ENCODE results near the gene STT3A. TPM values are rescaled to one million over a fixed set of nuclear protein-coding genes. Genes with fewer than 3 reads are reported as not detected.

STT3A gene
- polyA plus RNA-seq, 1 donor from 2014 or later = 54.3 TPM

GRCh38 chr11:125553357-125553756 lies 39.3 kb upstream of the STT3A start:
- H3K9ac ChIP-seq (ENCODE audit: low read length) = no peak overlapping the region
- no peaks in the 10 kb centered on the region for H3F3A ChIP-seq (ENCODE audit: insufficient read depth, low read length, poor library complexity, severe bottlenecking)
- no peak overlapping the region for H3K4me2 ChIP-seq (ENCODE audit: low read length)
- no peaks in the 10 kb centered on the region for H3K27me3 ChIP-seq (ENCODE audit: insufficient read depth, low read depth, low read length)
- no peaks in the 10 kb centered on the region for H3K79me2 ChIP-seq (replicated peaks; ENCODE audit: insufficient read depth, low read length)
- TF ChIP-seq REST (IDR thresholded peaks at IDR 0.05; ENCODE audit: borderline replicate concordance) = no peak
- no peak for TF ChIP-seq MXI1 (conservative IDR thresholded peaks at IDR 0.05; ENCODE audit: poor library complexity, severe bottlenecking)
- no peak for TF ChIP-seq RAD21 (conservative IDR thresholded peaks at IDR 0.05)
- TF ChIP-seq EZH2 (IDR thresholded peaks at IDR 0.05; ENCODE audit: borderline replicate concordance, insufficient read depth, low read length, poor library complexity, severe bottlenecking) = no peak
- no peak for TF ChIP-seq EP300 (conservative IDR thresholded peaks at IDR 0.05; ENCODE audit: poor library complexity, severe bottlenecking)
- TF ChIP-seq TAF1 (IDR thresholded peaks at IDR 0.05; ENCODE audit: low read depth) = no peak
- no peak for TF ChIP-seq SMC3 (conservative IDR thresholded peaks at IDR 0.05; ENCODE audit: poor library complexity)
- TF ChIP-seq POLR2AphosphoS5 (IDR thresholded peaks at IDR 0.05) = no peak
- TF ChIP-seq CTCF (IDR thresholded peaks at IDR 0.05; ENCODE audit: poor library complexity, severe bottlenecking) = no peak
- peaks cover 4% of the 10 kb centered on the region for H3K9me3 ChIP-seq (ENCODE audit: low read length)
- H2AFZ ChIP-seq (ENCODE audit: low read depth, low read length) = no peak overlapping the region
- H3K36me3 ChIP-seq (ENCODE audit: insufficient read depth, low read length) = no peaks in the 10 kb centered on the region
- no peaks in the 10 kb centered on the region for H3K9me2 ChIP-seq (ENCODE audit: insufficient read depth, low read length)
- H4K20me1 ChIP-seq (ENCODE audit: insufficient read depth) = no peaks in the 10 kb centered on the region
- no peak overlapping the region for H3K4me3 ChIP-seq (ENCODE audit: low read length)
- H3K27ac ChIP-seq (ENCODE audit: low read length) = no peak overlapping the region

GRCh38 chr11:125554038-125554437 lies 38.6 kb upstream of the STT3A start:
- H3K9ac ChIP-seq (ENCODE audit: low read length) = no peak overlapping the region
- no peaks in the 10 kb centered on the region for H4K20me1 ChIP-seq (ENCODE audit: insufficient read depth)
- no peaks in the 10 kb centered on the region for H3F3A ChIP-seq (ENCODE audit: insufficient read depth, low read length, poor library complexity, severe bottlenecking)
- peaks cover 4% of the 10 kb centered on the region for H3K9me3 ChIP-seq (ENCODE audit: low read length)
- H3K36me3 ChIP-seq (ENCODE audit: insufficient read depth, low read length) = no peaks in the 10 kb centered on the region
- H3K27me3 ChIP-seq (ENCODE audit: insufficient read depth, low read depth, low read length) = no peaks in the 10 kb centered on the region
- TF ChIP-seq MXI1 (conservative IDR thresholded peaks at IDR 0.05; ENCODE audit: poor library complexity, severe bottlenecking) (no peak), TAF1 (IDR thresholded peaks at IDR 0.05; ENCODE audit: low read depth) (no peak), POLR2AphosphoS5 (IDR thresholded peaks at IDR 0.05) (no peak), RAD21 (conservative IDR thresholded peaks at IDR 0.05) (no peak), EZH2 (IDR thresholded peaks at IDR 0.05; ENCODE audit: borderline replicate concordance, insufficient read depth, low read length, poor library complexity, severe bottlenecking) (no peak), EP300 (conservative IDR thresholded peaks at IDR 0.05; ENCODE audit: poor library complexity, severe bottlenecking) (no peak), SMC3 (conservative IDR thresholded peaks at IDR 0.05; ENCODE audit: poor library complexity) (no peak), CTCF (IDR thresholded peaks at IDR 0.05; ENCODE audit: poor library complexity, severe bottlenecking) (no peak), REST (IDR thresholded peaks at IDR 0.05; ENCODE audit: borderline replicate concordance) (no peak)
- H3K79me2 ChIP-seq (replicated peaks; ENCODE audit: insufficient read depth, low read length) = no peaks in the 10 kb centered on the region
- no peak overlapping the region for H3K4me3 ChIP-seq (ENCODE audit: low read length)
- H3K9me2 ChIP-seq (ENCODE audit: insufficient read depth, low read length) = no peaks in the 10 kb centered on the region
- no peak overlapping the region for H3K27ac ChIP-seq (ENCODE audit: low read length)
- H3K4me2 ChIP-seq (ENCODE audit: low read length) = no peak overlapping the region
- no peak overlapping the region for H2AFZ ChIP-seq (ENCODE audit: low read depth, low read length)
